DOHH2 (cell line): ENCODE data around the gene RASAL2.

Source experiments
- H3F3A ChIP-seq: fragments of 200-600 bp; sonication (generic), shearing (Covaris generic); 2 replicates; pipeline ENCODE4 v1.6.0; 2016; ENCODE audit warnings: antibody characterized with exemption, mild to moderate bottlenecking; ENCODE audit not compliant: control insufficient read depth, insufficient read depth
- H3K27ac ChIP-seq: fragments of 200-600 bp; sonication (generic); 2 replicates; pipeline ENCODE4 v1.5.1; 2014; ENCODE audit warnings: low read depth, mild to moderate bottlenecking, low read length, moderate library complexity
- H3K27me3 ChIP-seq: fragments of 200-600 bp; sonication (generic); 2 replicates; pipeline ENCODE4 v1.6.1; 2014; ENCODE audit warnings: mild to moderate bottlenecking, low read length, mixed read lengths; ENCODE audit not compliant: control insufficient read depth
- H3K36me3 ChIP-seq: fragments of 200-600 bp; sonication (generic); 2 replicates; pipeline ENCODE4 v1.6.1; 2014; ENCODE audit warnings: mild to moderate bottlenecking, low read length, moderate library complexity, mixed read lengths; ENCODE audit not compliant: control insufficient read depth
- H3K4me1 ChIP-seq: fragments of 200-600 bp; sonication (generic); 2 replicates; pipeline ENCODE4 v1.6.1; 2014; ENCODE audit warnings: mild to moderate bottlenecking, low read length, mixed read lengths; ENCODE audit not compliant: control insufficient read depth
- H3K4me2 ChIP-seq: fragments of 200-600 bp; sonication (generic); 2 replicates; pipeline ENCODE4 v1.6.0; 2014; ENCODE audit warnings: mild to moderate bottlenecking, low read length, moderate library complexity
- H3K4me3 ChIP-seq: fragments of 200-600 bp; sonication (generic); 2 replicates; pipeline ENCODE4 v1.5.1; 2014; ENCODE audit warnings: mild to moderate bottlenecking, low read length, mixed read lengths
- H3K79me2 ChIP-seq: fragments of 200-600 bp; sonication (generic); 2 replicates; pipeline ENCODE4 v1.6.1; 2014; ENCODE audit warnings: mild to moderate bottlenecking, low read length, mixed read lengths; ENCODE audit not compliant: control insufficient read depth
- H3K9me2 ChIP-seq: fragments of 200-600 bp; sonication (generic); replicated peaks from 2 replicates; pipeline ENCODE4 v1.6.1; 2014; ENCODE audit warnings: mild to moderate bottlenecking, low read length, mixed read lengths; ENCODE audit not compliant: control insufficient read depth
- H3K9me3 ChIP-seq: fragments of 200-600 bp; sonication (generic); 2 replicates; pipeline ENCODE4 v1.6.1; 2014; ENCODE audit warnings: antibody characterized with exemption, low read length, mixed read lengths; ENCODE audit not compliant: control insufficient read depth, insufficient read depth
- H4K20me1 ChIP-seq: fragments of 200-600 bp; sonication (generic); 2 replicates; pipeline ENCODE4 v1.6.0; 2014; ENCODE audit warnings: low read depth, mild to moderate bottlenecking, antibody characterized with exemption, low read length, moderate library complexity; ENCODE audit not compliant: control insufficient read depth, insufficient read depth
- CTCF ChIP-seq: fragments of 200-600 bp; sonication (generic); IDR thresholded peaks from one replicate; pipeline ENCODE4 v1.5.1; 2014; ENCODE audit warnings: antibody characterized with exemption, mild to moderate bottlenecking, low read depth, low read length; ENCODE audit not compliant: poor library complexity, severe bottlenecking
- EZH2phosphoT487 ChIP-seq: fragments of 200-600 bp; sonication (generic); IDR thresholded peaks from 2 replicates; pipeline ENCODE4 v1.6.1; 2017; ENCODE audit warnings: borderline replicate concordance, mild to moderate bottlenecking, antibody characterized with exemption, low read length, moderate library complexity, mixed read lengths

The RASAL2 gene

GRCh38 chr1:178371933-178372388 is 278.1 kb downstream of the RASAL2 start:
- no peaks in the 10 kb centered on the region for H4K20me1 ChIP-seq
- H3K4me3 ChIP-seq = no peak overlapping the region
- H3K4me2 ChIP-seq = no peak overlapping the region
- no peaks in the 10 kb centered on the region for H3K9me2 ChIP-seq
- no peaks in the 10 kb centered on the region for H3K36me3 ChIP-seq
- no peaks in the 10 kb centered on the region for H3K4me1 ChIP-seq
- no peak for TF ChIP-seq EZH2phosphoT487
- no peak for TF ChIP-seq CTCF
- peaks cover 42% of the 10 kb centered on the region for H3K27me3 ChIP-seq
- no peaks in the 10 kb centered on the region for H3F3A ChIP-seq
- no peaks in the 10 kb centered on the region for H3K9me3 ChIP-seq
- H3K79me2 ChIP-seq = no peaks in the 10 kb centered on the region
- H3K27ac ChIP-seq = no peak overlapping the region

- TF ChIP-seq CTCF (no peak), EZH2phosphoT487 (no peak)
- Histone ChIP-seq H4K20me1 (no peaks in the 10 kb centered on the region), H3K27ac (no peak overlapping the region), H3K4me1 (no peaks in the 10 kb centered on the region), H3K36me3 (no peaks in the 10 kb centered on the region), H3K79me2 (no peaks in the 10 kb centered on the region), H3K9me2 (no peaks in the 10 kb centered on the region), H3K27me3 (peaks cover 39% of the 10 kb centered on the region), H3F3A (no peaks in the 10 kb centered on the region), H3K4me3 (no peak overlapping the region), H3K4me2 (no peak overlapping the region), H3K9me3 (no peaks in the 10 kb centered on the region)
Observed at GRCh38 chr1:178374016-178374415, 280.1 kb downstream of the RASAL2 start.

- H3F3A ChIP-seq = no peaks in the 10 kb centered on the region
- no peaks in the 10 kb centered on the region for H3K36me3 ChIP-seq
- TF ChIP-seq EZH2phosphoT487 (no peak), CTCF (no peak)
- no peaks in the 10 kb centered on the region for H3K4me1 ChIP-seq
- no peak overlapping the region for H3K4me2 ChIP-seq
- no peaks in the 10 kb centered on the region for H4K20me1 ChIP-seq
- no peaks in the 10 kb centered on the region for H3K9me3 ChIP-seq
- H3K79me2 ChIP-seq = no peaks in the 10 kb centered on the region
- H3K27me3 ChIP-seq = peaks cover 39% of the 10 kb centered on the region
- H3K4me3 ChIP-seq = no peak overlapping the region
- no peak overlapping the region for H3K27ac ChIP-seq
- no peaks in the 10 kb centered on the region for H3K9me2 ChIP-seq
Observed at GRCh38 chr1:178376008-178376407, 282.1 kb downstream of the RASAL2 start.
